ENCODE results near the gene HM13. TPM values are rescaled to one million over a fixed set of nuclear protein-coding genes. Genes with fewer than 3 reads are reported as not detected.

The HM13 gene
- total RNA-seq, 2 donors from 2014 or later = 73.2 to 79.4 TPM

GRCh38 chr20:31555203-31555775 lies 41.0 kb downstream of the HM13 start:
- H3K9me3 ChIP-seq = no peaks in the 10 kb centered on the region
- H3K36me3 ChIP-seq (replicated peaks in 1 of 2; ENCODE audit: insufficient read depth in 1 of 2, low read depth in 2 of 2) = peaks cover 3 to 24% of the 10 kb centered on the region in 2 donors
- 61 to 73% methylated on average over 5 to 6 of the region's 6 CpGs for whole genome bisulfite sequencing, 2 donors
- intact Hi-C loops (cut with DNase I) = no loop called here
- ATAC-seq = no peak
- no peak for DNase-seq
- no peaks in the 10 kb centered on the region for H3K27me3 ChIP-seq
- TF ChIP-seq POLR2A (IDR thresholded peaks at IDR 0.05) (no peak), CTCF (IDR thresholded peaks at IDR 0.05) (no peak)
- H3K4me1 ChIP-seq = no peaks in the 10 kb centered on the region
- no peak overlapping the region for H3K27ac ChIP-seq
- no peak overlapping the region for H3K4me3 ChIP-seq

GRCh38 chr20:31559704-31560093 lies 45.5 kb downstream of the HM13 start:
- intact Hi-C loops (cut with DNase I) = no loop called here
- 54 to 100% methylated on average over 1 to 2 of the region's 2 CpGs for WGBS, 2 donors
- no peak overlapping the region for H3K4me3 ChIP-seq
- H3K27me3 ChIP-seq = no peaks in the 10 kb centered on the region
- peaks cover 0 to 29% of the 10 kb centered on the region in 2 donors for H3K36me3 ChIP-seq (replicated peaks in 1 of 2; ENCODE audit: insufficient read depth in 1 of 2, low read depth in 2 of 2)
- DNase-seq (no peak), ATAC-seq (no peak)
- TF ChIP-seq CTCF (IDR thresholded peaks at IDR 0.05) (no peak), POLR2A (IDR thresholded peaks at IDR 0.05) (no peak)
- no peaks in the 10 kb centered on the region for H3K4me1 ChIP-seq
- no peaks in the 10 kb centered on the region for H3K9me3 ChIP-seq
- H3K27ac ChIP-seq = no peak overlapping the region

- WGBS, 2 donors = 19 to 25% methylated on average over 6 of the region's 6 CpGs
- H3K9me3 ChIP-seq = no peaks in the 10 kb centered on the region
- no peaks in the 10 kb centered on the region for H3K27me3 ChIP-seq
- peak overlapping the region in 2 of 4 donors; percentile 20 to 30 for H3K27ac ChIP-seq
- intact Hi-C loops (cut with DNase I) = no loop called here
- no peak for ATAC-seq
- peaks cover 0 to 26% of the 10 kb centered on the region in 2 donors for H3K36me3 ChIP-seq (replicated peaks in 1 of 2; ENCODE audit: insufficient read depth in 1 of 2, low read depth in 2 of 2)
- H3K4me3 ChIP-seq = no peak overlapping the region
- TF ChIP-seq CTCF (IDR thresholded peaks at IDR 0.05) (peak; percentile 43 to 86 (median 74)), POLR2A (IDR thresholded peaks at IDR 0.05) (no peak)
- DNase-seq = peak; percentile 69 to 72 (median 71)
- no peaks in the 10 kb centered on the region for H3K4me1 ChIP-seq
Observed at GRCh38 chr20:31560094-31560745, 46.0 kb downstream of the HM13 start.

- DNase-seq (peak in 1 of 4 donors; percentile 46), ATAC-seq (no peak)
- Histone ChIP-seq H3K36me3 (replicated peaks in 1 of 2; ENCODE audit: insufficient read depth in 1 of 2, low read depth in 2 of 2) (peaks cover 0 to 23% of the 10 kb centered on the region in 2 donors), H3K4me3 (no peak overlapping the region), H3K27me3 (no peaks in the 10 kb centered on the region), H3K4me1 (no peaks in the 10 kb centered on the region), H3K27ac (peak overlapping the region in 2 of 4 donors; percentile 20 to 30), H3K9me3 (no peaks in the 10 kb centered on the region)
- TF ChIP-seq POLR2A (IDR thresholded peaks at IDR 0.05) = no peak
- no peak for TF ChIP-seq CTCF (IDR thresholded peaks at IDR 0.05)
- intact Hi-C loops (cut with DNase I) = no loop called here
- 68 to 74% methylated on average over 7 of the region's 7 CpGs for WGBS, 2 donors
Observed at GRCh38 chr20:31560746-31561598, 46.7 kb downstream of the HM13 start.
